Measurements from ENCODE around the gene MS4A10. TPM values are rescaled to one million over a fixed set of nuclear protein-coding genes. Genes with fewer than 3 reads are reported as not detected.

The MS4A10 gene
- polyA plus RNA-seq, 3 donors, result not detected

GRCh38 chr11:60771879-60772525 is 13.1 kb upstream of the MS4A10 start:
- Mint-ChIP-seq H3K9me3 (peaks cover 0 to 6% (median 0%) of the 10 kb centered on the region in 7 donors), H3K27me3 (ENCODE audit: low read depth in 3 of 3) (peaks cover 3 to 24% (median 13%) of the 10 kb centered on the region in 3 donors), H3K36me3 (no peaks in the 10 kb centered on the region), H3K4me1 (peaks cover 5% of the 10 kb centered on the region), H3K27ac (no peak overlapping the region), H3K4me3 (no peak overlapping the region)
- DNase-seq, result no peak
- Histone ChIP-seq H3K4me1 (ENCODE audit: control insufficient read depth in 1 of 2, insufficient read depth in 2 of 2, low read length in 2 of 2) (no peaks in the 10 kb centered on the region), H2AFZ (ENCODE audit: insufficient read depth, low read depth, low read length, poor library complexity, severe bottlenecking) (no peak overlapping the region), H3K36me3 (replicated peaks in 1 of 2; ENCODE audit: control insufficient read depth in 1 of 2, insufficient read depth in 2 of 2, low read length in 2 of 2) (no peaks in the 10 kb centered on the region), H3K79me2 (ENCODE audit: insufficient read depth, low read length) (no peaks in the 10 kb centered on the region), H4K20me1 (ENCODE audit: insufficient read depth, low read length) (no peaks in the 10 kb centered on the region), H3K4me3 (replicated peaks in 1 of 3; ENCODE audit: low read depth in 2 of 3, low read length in 3 of 3) (no peak overlapping the region), H3K9ac (ENCODE audit: insufficient read depth, low read length, poor library complexity, severe bottlenecking) (no peak overlapping the region), H3K27ac (ENCODE audit: low read depth in 1 of 2, low read length in 2 of 2) (no peak overlapping the region), H3K4me2 (replicated peaks; ENCODE audit: extremely low read depth, low read length, poor library complexity, severe bottlenecking) (no peak overlapping the region), H3K9me3 (replicated peaks in 1 of 2; ENCODE audit: control insufficient read depth in 1 of 2, insufficient read depth in 1 of 2, low read length in 2 of 2) (no peaks in the 10 kb centered on the region), H3K27me3 (ENCODE audit: control insufficient read depth in 2 of 2, insufficient read depth in 2 of 2, low read length in 2 of 2) (no peaks in the 10 kb centered on the region)
- 93% methylated on average over 13 of the region's 16 CpGs for WGBS (ENCODE audit: insufficient coverage)
- intact Hi-C loops (cut with micrococcal nuclease), result no loop called here
- TF ChIP-seq CTCF (IDR thresholded peaks at IDR 0.05), result no peak

- H3K9me3 Mint-ChIP-seq, result peaks cover 0 to 2% (median 0%) of the 10 kb centered on the region in 7 donors
- peaks cover 0 to 3% of the 10 kb centered on the region in 2 donors for H3K27me3 ChIP-seq (ENCODE audit: control insufficient read depth in 2 of 2, insufficient read depth in 2 of 2, low read length in 2 of 2)
- DNase-seq, result no peak
Measured at GRCh38 chr11:60772666-60773065, 12.5 kb upstream of the MS4A10 start.

More at GRCh38 chr11:60772666-60773065, 12.5 kb upstream of the MS4A10 start:
- Histone ChIP-seq H3K4me1 (ENCODE audit: control insufficient read depth in 1 of 2, insufficient read depth in 2 of 2, low read length in 2 of 2) (no peaks in the 10 kb centered on the region), H3K36me3 (replicated peaks in 1 of 2; ENCODE audit: control insufficient read depth in 1 of 2, insufficient read depth in 2 of 2, low read length in 2 of 2) (no peaks in the 10 kb centered on the region), H3K79me2 (ENCODE audit: insufficient read depth, low read length) (no peaks in the 10 kb centered on the region), H3K4me2 (replicated peaks; ENCODE audit: extremely low read depth, low read length, poor library complexity, severe bottlenecking) (no peak overlapping the region), H4K20me1 (ENCODE audit: insufficient read depth, low read length) (no peaks in the 10 kb centered on the region), H2AFZ (ENCODE audit: insufficient read depth, low read depth, low read length, poor library complexity, severe bottlenecking) (no peak overlapping the region), H3K9ac (ENCODE audit: insufficient read depth, low read length, poor library complexity, severe bottlenecking) (no peak overlapping the region), H3K9me3 (replicated peaks in 1 of 2; ENCODE audit: control insufficient read depth in 1 of 2, insufficient read depth in 1 of 2, low read length in 2 of 2) (no peaks in the 10 kb centered on the region), H3K27ac (ENCODE audit: low read depth in 1 of 2, low read length in 2 of 2) (no peak overlapping the region), H3K4me3 (replicated peaks in 1 of 3; ENCODE audit: low read depth in 2 of 3, low read length in 3 of 3) (no peak overlapping the region)
- TF ChIP-seq CTCF (IDR thresholded peaks at IDR 0.05), result no peak
- WGBS (ENCODE audit: insufficient coverage), result 100% methylated on average over 3 of the region's 8 CpGs
- Mint-ChIP-seq H3K4me3 (peak overlapping the region in 1 of 2 donors; percentile 23), H3K27me3 (ENCODE audit: low read depth in 3 of 3) (peaks cover 3 to 20% (median 13%) of the 10 kb centered on the region in 3 donors), H3K27ac (no peak overlapping the region), H3K4me1 (peaks cover 5% of the 10 kb centered on the region), H3K36me3 (no peaks in the 10 kb centered on the region)
- intact Hi-C loops (cut with micrococcal nuclease), result no loop called here

Measured in CD14-positive monocyte (primary cell).